HG03378 (cell line): ENCODE results near the gene MLEC.

ENCODE experiments used
- ATAC-seq: cut with Tn5 transposase; IDR thresholded peaks from one replicate; pipeline ENCODE4 v1.9.1; 2021; ENCODE audit warnings: mild to moderate bottlenecking, moderate library complexity; ENCODE audit not compliant: unreplicated experiment

MLEC gene

DNA sequence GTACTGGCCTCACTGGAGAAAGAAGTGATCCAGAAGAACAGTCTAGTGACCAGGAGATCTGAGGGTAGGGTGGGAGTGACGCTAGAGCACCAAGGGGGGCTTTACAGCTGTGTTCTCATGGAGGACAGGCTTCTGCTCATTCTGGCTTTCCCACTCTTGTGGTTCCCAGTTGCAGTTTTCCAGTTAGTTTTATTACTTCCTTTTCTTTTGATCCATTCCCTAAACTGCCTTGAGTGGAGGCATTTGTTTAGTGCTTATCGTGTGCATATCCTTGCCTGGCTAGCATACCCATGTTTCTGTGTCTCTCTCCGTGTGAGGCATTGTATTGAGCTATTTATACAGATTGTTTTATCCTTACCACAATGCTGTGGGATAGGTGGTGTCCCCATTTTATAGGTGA is 4.0 kb downstream of the MLEC start:
- no peak for ATAC-seq

DNA sequence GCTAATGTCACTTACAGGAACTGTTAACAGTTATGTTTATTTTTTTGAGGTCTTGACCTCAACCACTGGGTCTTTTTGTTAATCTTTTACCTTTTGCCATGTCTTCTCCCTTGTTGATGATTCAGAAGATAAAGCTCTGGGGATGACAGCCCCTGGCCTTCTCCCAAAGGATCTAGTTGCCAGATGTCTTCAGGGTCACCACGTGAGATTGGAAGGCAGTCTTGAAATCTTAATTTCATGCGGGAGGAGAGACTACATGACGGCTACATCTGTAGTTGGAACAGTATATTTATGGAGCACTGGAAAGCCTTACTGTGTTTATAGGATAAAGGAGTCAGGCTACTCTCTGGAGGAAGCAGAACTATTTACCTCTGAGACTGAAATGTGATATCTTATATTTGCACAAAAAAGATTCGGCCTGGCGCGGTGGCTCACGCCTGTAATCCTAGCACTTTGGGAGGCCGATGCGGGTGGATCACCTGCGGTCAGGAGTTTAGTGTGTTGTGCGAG is 5.6 kb downstream of the MLEC start:
- ATAC-seq, result no peak

DNA sequence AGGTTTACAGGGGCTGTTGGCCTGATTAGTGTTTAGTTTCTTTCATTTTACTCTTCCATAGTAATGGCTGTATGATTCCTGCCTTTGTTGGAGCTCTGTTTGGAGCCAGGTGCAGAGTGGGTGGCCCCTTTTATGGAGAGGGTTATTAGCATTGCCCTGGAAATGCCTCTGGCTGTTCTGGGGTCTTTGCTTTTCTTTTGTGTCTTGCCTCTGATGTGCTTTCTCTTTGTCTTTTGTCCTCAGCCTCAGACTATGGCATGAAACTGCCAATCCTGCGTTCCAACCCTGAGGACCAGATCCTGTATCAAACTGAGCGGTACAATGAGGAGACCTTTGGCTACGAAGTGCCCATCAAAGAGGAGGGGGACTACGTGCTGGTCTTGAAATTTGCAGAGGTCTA is 6.9 kb downstream of the MLEC start:
- ATAC-seq, result no peak

DNA sequence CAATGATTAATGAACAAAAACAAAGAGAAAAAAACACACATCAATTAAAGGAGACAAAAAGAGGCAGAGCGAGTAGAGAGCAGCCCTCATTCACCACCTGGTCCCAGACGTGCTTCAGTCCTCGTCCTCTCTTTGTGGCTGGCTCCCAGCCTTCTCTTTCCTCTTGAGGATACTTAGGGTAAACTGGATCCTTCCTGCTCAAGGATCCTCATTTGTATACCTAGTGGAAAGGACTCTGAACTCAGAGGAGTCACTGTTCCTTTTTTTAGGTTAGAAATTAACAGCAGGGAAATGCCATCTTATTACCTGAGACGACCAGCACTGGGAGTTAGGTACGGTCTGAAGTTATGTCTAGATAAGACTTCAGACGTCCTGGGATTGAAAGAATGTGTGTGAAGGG is 9.7 kb downstream of the MLEC start:
- no peak for ATAC-seq

DNA sequence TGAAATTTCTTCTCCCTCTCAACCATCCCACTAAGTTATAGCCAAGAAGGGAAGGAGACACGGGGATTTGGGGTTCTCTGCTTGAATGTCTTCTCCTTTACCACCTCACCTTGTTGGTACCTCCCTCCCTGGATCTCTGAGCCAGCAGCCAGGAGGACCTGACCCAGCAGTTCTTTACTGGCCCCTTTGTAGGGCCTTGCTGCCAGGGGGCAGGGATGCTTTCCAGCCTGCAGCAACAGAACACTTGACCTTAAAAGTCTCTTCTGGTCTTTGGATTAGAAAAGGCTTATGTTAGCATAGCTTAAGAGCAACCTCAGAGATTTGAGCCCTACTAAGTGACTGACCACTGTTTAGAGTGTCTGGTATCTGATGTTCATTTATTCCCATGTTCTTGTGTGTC is 10.4 kb downstream of the MLEC start:
- no peak for ATAC-seq

DNA sequence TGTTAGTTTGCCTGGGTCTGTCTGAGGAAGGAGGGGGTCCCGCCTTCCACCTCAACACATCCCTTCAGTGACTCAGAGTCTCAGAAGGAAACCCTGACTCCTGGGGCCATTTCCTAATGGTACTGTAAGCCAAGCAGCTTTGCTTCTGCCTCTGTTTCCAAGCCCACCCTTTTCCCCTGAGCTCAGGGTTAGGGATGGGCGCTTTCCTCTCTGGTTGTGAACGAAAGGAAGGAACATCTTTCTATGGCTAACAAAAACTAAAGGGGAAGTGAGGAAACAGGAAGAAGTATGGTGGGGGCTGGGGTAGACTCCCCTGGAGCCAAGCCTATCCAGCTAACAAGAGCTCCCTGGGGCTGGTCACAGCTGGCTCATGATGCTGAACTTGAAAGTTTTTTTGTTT is 11.7 kb downstream of the MLEC start:
- ATAC-seq, result no peak

DNA sequence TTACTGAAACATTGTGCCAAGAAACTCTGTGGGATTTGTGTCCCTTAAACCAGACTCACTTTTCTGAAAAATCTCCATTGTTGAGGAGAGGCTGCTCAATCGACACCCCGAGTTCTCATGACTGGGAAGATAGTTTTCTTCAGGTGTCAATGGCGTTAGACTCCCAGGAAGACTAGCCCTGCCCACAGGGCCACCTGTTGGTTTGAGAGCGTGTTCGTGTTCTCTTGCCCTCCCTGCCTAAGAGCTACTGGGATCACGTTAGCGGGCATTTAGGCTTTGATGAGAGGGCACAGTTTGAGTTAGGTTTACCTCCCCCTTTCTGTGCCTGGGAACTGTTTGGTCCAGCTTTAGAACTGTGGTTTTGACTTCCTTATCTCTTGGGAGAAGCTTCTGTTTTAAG is 12.6 kb downstream of the MLEC start:
- no peak for ATAC-seq

DNA sequence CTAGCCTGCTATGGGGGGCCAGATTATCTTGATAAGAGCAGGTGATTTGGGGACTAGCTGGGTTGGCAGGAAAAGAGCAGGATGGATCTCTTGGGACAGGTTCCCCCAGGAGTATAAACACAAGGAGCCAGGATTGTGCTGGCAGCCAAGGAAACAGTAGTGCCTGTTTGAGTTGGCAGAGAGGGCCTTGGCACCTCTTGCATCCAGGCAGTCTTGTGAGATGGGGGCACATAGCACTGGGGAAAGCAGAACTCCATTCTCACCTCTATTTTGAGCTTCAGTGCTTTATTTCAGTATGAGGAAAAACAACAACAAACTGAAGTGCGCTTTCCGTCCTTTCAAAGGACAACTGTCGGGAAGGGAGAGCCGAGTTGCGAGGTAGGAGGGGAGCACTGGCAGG is 13.9 kb downstream of the MLEC start:
- no peak for ATAC-seq

DNA sequence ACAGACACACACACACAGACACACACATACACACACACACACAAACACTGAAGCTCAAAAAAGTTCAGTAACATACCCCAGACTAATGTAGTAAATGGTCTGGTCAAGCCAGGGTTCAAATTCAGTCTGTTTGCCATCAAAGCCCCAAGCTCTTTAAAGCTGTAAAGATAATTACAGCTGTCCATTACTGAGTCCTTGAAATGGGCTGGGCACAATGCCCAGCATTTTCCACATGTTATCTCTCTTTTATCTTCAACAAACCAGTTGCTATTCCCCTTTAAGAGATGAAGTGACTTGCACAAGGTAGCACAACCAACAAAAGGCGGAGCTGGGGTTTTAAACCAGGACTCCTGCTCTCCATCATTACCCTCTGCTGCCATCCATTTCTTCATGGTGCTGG is 15.7 kb downstream of the MLEC start:
- no peak for ATAC-seq

DNA sequence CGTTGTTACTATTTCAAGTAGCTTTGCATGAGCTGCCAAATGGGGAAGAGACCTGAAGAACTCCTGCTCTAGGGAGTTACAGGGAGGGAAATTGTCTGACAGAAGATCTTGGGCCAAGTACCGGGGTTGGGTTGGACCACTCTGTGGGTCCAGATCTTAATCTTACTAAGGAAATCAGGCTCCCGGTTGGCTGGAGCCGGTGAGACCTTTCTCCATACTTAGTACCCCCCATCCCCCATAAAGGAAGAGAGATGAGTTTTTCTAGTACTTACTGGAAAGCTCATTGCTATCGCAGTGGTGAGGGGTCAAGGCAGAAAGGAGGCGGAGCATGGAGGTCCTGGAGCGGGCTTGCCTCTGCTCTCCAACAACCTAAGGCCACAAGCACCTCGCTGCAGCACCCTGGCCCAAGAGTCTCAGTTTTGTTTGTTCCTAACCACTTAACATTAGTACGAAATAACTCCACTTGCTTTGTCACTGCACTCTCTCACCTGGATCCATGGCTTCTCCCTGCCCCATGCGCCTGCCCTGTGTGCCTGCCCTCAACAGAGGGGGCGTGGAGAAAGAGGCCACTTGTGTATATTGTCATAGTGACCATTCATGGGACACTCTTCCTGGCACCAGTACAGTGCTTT is 16.5 kb downstream of the MLEC start:
- ATAC-seq, result no peak

DNA sequence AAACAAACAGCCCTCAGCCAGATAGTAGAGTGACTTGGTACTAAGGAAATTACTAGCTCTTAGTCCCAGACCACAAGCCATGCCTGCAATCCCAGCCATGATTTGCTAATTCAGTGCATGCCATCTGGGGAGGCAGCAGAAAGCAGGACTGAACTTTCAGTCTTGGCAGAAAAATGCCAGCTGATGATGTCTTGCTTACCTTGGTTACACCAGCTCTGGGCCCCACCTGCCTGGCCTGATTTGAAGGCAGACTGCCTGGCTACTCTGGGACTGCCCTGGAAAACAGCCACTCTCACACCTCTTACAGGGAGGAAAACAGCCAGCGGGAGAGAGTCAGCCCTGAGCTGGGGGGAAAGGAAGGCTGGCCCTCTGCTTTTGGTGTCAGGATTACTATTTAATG is 18.7 kb downstream of the MLEC start:
- no peak for ATAC-seq

DNA sequence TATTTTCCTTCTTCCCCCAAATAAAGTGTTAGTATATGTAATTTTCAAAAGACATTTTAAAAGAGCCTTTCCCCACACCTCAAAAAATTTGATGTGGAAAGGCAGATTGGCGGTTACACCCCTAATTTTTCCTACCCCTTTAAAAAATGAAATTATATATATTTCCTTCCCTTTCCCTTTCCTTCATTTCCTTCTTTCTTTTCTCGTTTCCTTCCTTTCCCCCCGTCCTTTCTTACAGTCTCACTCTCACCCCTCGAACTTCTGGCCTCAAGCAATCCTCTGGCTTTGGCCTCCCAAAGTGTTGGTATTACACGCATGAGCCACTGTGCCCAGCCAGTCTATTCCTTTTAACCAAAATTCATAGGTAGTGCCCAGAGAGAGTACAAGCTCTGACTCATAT is 19.1 kb downstream of the MLEC start:
- ATAC-seq, result no peak

DNA sequence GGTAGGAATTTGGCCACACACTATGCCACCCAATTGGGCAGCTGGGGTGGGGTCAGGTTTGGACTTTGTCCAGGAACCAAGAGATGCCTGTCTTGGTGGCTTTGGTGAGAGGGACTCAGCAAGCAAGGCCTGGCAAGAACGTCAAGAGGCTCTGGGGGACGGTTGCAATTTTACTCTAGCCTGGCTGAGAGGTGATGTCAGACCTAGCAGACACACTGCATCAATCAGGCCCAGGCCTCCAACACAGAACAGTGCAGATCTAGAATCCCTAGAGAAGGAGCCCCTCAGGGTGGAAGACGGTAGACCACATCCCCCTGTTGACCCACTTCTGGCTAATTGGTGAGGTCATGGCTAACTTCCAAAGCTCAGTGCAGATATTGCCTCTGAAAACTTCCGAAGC is 21.7 kb downstream of the MLEC start:
- no peak for ATAC-seq

DNA sequence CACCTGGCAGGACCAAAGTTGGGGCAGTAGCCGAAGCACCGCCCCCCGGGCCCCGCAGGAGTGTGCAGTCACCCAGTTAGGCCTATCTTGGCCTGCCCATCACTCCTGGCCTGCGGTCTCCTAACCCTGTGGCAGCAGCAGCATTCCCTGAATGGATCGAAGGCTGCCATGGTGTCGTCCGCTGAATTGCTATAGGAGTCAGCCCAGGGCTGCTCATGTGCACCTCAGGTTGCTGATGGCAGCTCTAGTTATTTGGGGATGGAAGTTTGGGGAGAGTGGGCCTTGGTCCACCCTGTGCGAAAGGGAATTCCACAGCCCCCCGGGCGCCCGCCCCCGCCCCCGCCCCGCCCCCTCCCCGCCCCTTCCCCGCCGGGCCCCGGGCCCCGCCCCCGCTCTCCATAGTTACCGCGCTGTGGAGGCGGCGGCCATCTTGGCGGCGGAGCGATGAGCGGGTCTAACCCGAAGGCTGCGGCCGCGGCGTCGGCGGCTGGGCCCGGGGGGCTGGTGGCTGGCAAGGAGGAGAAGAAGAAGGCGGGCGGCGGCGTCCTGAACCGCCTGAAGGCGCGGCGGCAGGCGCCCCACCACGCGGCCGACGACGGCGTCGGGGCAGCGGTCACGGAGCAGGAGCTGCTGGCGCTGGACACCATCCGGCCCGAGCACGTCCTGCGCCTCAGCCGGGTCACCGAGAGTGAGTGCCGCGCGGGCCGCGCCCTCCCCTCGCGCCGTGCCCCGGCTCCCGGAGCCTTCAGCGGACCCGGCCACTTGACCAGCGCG is 23.3 kb downstream of the MLEC start, which contains the start of gene UNC119B:
UNC119B (plus strand) TSS at position 428 of the 774 bp plus-strand sequence; CDS start at position 445, 17 bp downstream.
- ATAC-seq, result no peak

DNA sequence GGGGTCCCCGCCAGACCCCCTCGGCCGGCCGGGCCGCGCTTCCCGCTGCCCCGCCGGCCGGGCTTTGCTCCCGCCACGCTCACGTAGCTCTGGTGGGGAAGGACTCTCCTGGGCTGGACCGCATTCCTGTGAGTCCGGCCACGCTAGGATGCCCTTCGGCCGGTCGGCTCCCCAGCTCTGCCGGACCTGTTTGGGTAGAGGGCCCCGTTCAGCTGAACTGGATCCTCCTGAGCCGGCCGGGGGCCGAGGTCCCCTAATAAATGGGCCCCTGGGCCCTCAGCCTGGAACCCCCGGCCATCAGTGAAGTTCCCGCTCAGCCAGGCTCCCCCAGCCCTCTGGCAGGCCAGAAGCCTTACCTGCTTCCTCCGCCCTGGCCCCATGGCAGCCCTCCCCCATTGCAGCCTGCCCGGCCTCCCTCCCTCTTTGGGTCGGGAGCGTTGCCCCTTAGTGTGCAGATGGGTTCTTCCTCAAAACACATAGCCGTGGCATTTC is 23.9 kb downstream of the MLEC start:
- no peak for ATAC-seq

DNA sequence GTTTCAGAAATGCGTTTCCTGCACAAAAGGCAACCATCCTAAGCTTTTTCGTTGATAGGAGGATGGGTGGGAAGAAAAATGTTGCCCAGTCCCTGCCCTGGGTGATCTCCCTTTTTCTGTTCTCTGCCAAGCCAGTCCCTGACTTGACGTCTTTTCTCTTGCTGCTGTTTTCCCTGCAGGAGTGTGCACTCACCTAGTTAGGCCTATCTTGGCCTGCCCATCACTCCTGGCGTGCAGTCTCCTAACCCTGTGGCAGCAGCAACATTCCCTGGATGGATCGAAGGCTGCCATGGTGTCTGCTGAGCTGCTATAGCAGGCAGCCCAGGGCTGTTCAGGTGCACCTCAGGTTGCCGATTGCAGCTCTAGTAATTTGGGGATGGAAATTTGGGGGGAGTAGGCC is 24.5 kb downstream of the MLEC start:
- ATAC-seq, result no peak

DNA sequence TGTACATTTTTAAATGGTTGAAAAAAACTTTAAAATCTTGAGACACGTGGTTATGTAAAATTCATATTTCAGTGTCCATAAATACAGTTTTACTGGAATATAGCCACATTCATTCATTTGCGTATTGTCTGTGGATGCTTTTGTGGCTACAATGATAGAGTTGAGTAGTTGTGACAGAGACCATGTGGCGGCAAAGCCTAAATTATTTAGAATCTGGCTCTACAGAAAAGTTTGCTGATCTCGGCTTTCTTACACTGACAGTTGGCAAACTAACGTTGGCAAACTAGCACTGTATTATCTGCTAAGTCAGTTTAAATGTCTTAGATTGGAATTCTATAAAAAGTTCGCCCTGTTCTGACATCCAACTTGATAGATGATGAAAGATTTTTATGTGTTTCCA is 25.7 kb downstream of the MLEC start:
- ATAC-seq, result no peak

DNA sequence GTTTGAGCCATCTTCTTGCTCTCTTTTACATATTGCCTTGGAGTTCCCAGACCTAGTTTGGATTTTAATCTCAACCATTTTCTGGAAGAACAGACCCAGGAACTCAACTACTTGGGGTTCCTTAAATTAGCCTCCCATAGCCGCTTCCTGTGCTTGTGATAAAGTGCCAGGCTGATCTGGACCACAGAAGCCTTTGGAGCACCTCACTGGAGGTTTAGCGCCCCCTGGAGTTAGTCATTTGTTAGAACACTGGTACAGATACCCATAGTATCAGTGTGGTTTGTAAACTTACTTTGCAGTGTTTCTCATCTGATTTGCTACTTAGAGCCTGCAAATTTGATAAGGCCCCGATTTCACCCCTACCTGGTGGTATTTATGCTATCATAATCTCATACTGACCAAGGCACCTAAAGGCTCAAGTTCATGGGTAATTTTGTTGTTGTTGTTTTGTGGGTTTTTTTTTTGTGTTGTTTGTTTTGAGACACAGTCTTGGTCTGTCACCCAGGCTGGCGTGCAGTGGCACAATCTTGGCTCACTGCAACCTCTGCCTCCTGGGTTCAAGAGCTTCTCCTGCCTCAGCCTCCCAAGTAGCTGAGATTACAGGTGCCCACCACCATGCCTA is 27.0 kb downstream of the MLEC start:
- no peak for ATAC-seq

DNA sequence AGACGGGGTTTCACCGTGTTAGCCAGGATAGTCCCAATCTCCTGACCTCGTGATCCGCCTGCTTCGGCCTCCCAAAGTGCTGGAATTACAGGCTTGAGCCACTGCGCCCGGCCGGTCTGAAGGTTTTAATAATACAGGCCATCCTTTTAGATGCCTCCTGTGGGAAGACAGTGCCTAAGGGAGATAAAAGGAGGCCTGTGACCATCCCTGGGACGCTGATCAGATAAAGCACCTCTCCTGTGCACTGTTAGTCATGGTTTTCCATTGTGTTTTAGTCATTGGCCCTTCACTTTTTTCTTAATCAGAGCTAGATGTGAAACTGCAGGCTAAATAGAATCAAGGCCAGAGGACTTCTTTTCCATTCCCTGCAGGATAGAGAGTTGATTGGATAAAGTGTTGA is 31.1 kb downstream of the MLEC start:
- ATAC-seq, result no peak

DNA sequence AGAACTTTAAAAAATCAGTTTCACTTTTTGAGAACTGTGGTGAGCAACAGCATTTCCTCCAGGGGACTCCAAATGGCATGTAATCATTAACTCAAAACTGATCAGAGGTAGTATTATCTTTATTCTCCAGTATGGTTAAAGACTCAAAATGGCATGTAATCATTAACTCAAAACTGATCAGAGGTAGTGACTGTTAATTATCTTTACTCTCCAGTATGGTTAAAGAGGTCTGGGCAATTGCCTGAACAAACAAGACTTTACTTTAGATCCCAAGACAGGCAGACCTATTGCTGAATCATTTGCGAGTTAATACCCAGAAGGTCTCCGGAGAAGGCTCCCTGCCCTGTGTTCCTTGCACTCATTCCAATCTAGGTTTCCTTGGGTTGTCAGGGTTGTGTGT is 32.1 kb downstream of the MLEC start:
- no peak for ATAC-seq

DNA sequence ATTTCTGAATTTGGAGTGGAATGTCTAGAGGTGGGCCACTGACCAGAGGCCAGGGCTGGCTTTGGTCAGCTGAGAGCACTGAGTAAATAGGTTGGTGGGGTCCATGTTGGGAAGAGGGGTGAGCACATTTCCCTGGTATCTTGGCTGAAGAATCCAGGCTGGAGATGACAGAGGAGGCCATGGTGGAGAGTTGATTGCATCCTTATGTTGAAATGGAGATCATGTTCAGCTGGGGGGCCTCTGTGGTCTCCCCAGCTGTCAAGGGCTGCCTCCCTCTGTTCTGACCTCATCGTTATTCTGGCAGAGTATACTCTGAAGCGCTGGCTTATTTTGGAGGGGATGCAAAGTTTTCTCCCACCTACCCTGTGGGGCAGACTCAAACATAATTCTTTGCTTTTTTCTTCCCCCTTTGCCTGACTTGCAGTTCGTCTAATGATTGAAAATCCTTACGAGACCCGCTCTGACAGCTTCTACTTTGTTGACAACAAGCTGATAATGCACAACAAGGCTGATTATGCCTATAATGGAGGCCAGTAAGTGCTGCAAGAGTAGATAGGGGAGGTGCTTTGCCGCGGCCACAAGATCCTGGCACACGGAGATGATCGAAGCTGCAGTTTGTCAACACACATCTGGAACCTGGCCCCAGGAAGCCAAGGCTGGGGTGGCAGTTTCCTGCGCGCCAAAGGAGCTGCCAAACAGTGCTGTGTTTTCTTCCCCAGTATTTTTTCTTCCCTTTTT is 32.7 kb downstream of the MLEC start:
- no peak for ATAC-seq
